Osteocyte (in vitro differentiated cells): ENCODE results near the gene GJA4. TPM values are rescaled to one million over a fixed set of nuclear protein-coding genes. Genes with fewer than 3 reads are reported as not detected.

ENCODE experiments used
- DNase-seq: peaks from one replicate; pipeline ENCODE4 v3.0.0; 2021; ENCODE audit warnings: mixed read lengths; ENCODE audit not compliant: unreplicated experiment; ENCODE audit errors: extremely low spot score
- H3K27ac Mint-ChIP-seq: one replicate; pipeline ENCODE4 v1.8.0; 2021; ENCODE audit warnings: mild to moderate bottlenecking, mixed read lengths; ENCODE audit not compliant: unreplicated experiment
- H3K27me3 Mint-ChIP-seq: one replicate; pipeline ENCODE4 v1.8.0; 2021; ENCODE audit warnings: mixed read lengths; ENCODE audit not compliant: unreplicated experiment
- H3K36me3 Mint-ChIP-seq: one replicate; pipeline ENCODE4 v1.8.0; 2021; ENCODE audit warnings: mixed read lengths; ENCODE audit not compliant: unreplicated experiment
- H3K4me1 Mint-ChIP-seq: one replicate; pipeline ENCODE4 v1.8.0; 2021; ENCODE audit warnings: mixed read lengths; ENCODE audit not compliant: unreplicated experiment
- H3K4me3 Mint-ChIP-seq: one replicate; pipeline ENCODE4 v1.8.0; 2021; ENCODE audit warnings: mild to moderate bottlenecking, moderate library complexity, mixed read lengths; ENCODE audit not compliant: unreplicated experiment
- H3K9me3 Mint-ChIP-seq: one replicate; pipeline ENCODE4 v1.8.0; 2021; ENCODE audit warnings: mixed read lengths; ENCODE audit not compliant: unreplicated experiment
- CTCF ChIP-seq: fragments of 200-600 bp; sonication (generic); IDR thresholded peaks from 2 replicates; pipeline ENCODE4 v1.5.0; 2021; ENCODE audit warnings: antibody characterized with exemption, mild to moderate bottlenecking, moderate library complexity
- total RNA-seq: library from RNA; stranded (reverse); gene quantifications from 2 replicates; pipeline ENCODE4 v1.2.1, GENCODE V29; 2021

The GJA4 gene
- total RNA-seq, 1 donor from 2014 or later: not detected

DNA sequence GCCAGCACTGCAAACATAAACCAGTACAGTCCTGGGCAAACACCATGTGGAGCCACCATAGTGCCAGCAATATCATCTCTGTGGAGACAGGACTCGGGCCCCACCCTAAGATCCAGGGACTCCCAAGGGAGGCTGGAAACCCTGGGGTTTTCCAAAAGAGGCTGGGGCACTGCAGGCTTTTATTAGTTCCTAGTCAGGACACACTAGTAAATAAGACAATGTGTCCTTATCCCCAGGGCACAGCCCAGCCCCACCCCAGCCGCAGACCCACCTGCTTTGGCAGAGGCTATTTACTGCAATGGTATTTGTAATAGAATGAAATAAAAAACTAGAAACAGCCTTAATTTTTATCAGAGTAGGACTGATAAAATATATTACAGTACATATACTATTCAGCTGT lies 12.3 kb upstream of the GJA4 start:
- peaks cover 4% of the 10 kb centered on the region for H3K4me1 Mint-ChIP-seq
- TF ChIP-seq CTCF: no peak
- no peaks in the 10 kb centered on the region for H3K36me3 Mint-ChIP-seq
- H3K27me3 Mint-ChIP-seq: peaks cover 49% of the 10 kb centered on the region
- no peaks in the 10 kb centered on the region for H3K9me3 Mint-ChIP-seq
- no peak overlapping the region for H3K4me3 Mint-ChIP-seq
- H3K27ac Mint-ChIP-seq: no peak overlapping the region
- DNase-seq: no peak

GRCh38 chr1:34781071-34781843 lies 11.5 kb upstream of the GJA4 start, which contains the start of gene GJB3:
GJB3 (plus strand) TSS chr1:34781214; CDS start chr1:34784763, 3,549 bp downstream.
- peaks cover 49% of the 10 kb centered on the region for H3K27me3 Mint-ChIP-seq
- DNase-seq: no peak
- peak within 1 kb of the TSS; percentile 29 for H3K4me3 Mint-ChIP-seq

GRCh38 chr1:34781844-34782391 lies 10.9 kb upstream of the GJA4 start:
- no peak overlapping the region for H3K4me3 Mint-ChIP-seq

More at GRCh38 chr1:34781071-34781843, 11.5 kb upstream of the GJA4 start, which contains the start of gene GJB3:
- no peaks in the 10 kb centered on the region for H3K9me3 Mint-ChIP-seq
- TF ChIP-seq CTCF: no peak
- H3K36me3 Mint-ChIP-seq: no peaks in the 10 kb centered on the region
- H3K27ac Mint-ChIP-seq: no peak within 1 kb of the TSS
- peaks cover 4% of the 10 kb centered on the region for H3K4me1 Mint-ChIP-seq

GRCh38 chr1:34784751-34785221 lies 8.0 kb upstream of the GJA4 start:
- H3K4me1 Mint-ChIP-seq: peaks cover 12% of the 10 kb centered on the region
- no peaks in the 10 kb centered on the region for H3K9me3 Mint-ChIP-seq
- H3K4me3 Mint-ChIP-seq: no peak overlapping the region
- no peak for DNase-seq
- H3K27ac Mint-ChIP-seq: no peak overlapping the region
- TF ChIP-seq CTCF: no peak
- H3K27me3 Mint-ChIP-seq: peaks cover 29% of the 10 kb centered on the region
- no peaks in the 10 kb centered on the region for H3K36me3 Mint-ChIP-seq

More at GRCh38 chr1:34781844-34782391, 10.9 kb upstream of the GJA4 start:
- H3K27me3 Mint-ChIP-seq: peaks cover 49% of the 10 kb centered on the region
- DNase-seq: no peak
- peaks cover 6% of the 10 kb centered on the region for H3K4me1 Mint-ChIP-seq
- TF ChIP-seq CTCF: no peak
- no peaks in the 10 kb centered on the region for H3K36me3 Mint-ChIP-seq
- H3K9me3 Mint-ChIP-seq: no peaks in the 10 kb centered on the region
- H3K27ac Mint-ChIP-seq: no peak overlapping the region

GRCh38 chr1:34785231-34785874 lies 7.4 kb upstream of the GJA4 start:
- Mint-ChIP-seq H3K4me1 (peaks cover 12% of the 10 kb centered on the region), H3K4me3 (no peak overlapping the region), H3K9me3 (no peaks in the 10 kb centered on the region), H3K27ac (no peak overlapping the region), H3K27me3 (peaks cover 23% of the 10 kb centered on the region), H3K36me3 (no peaks in the 10 kb centered on the region)
- DNase-seq: no peak
- TF ChIP-seq CTCF: no peak
